Ovary (tissue), 3 donors: Measurements from ENCODE around the gene ABCG5.

Experiments
- POLR2A ChIP-seq: fragments of 450-650 bp; IDR thresholded peaks from one replicate; pipeline ENCODE4 v1.6.1; 2017; ENCODE audit warnings: antibody characterized with exemption, mild to moderate bottlenecking, moderate library complexity
- TF ChIP-seq, protein P1 (sequence below), 3 donors: fragments of 450-650 bp in 2 of 3; fragments of 200-600 bp in 1 of 3; IDR thresholded peaks; one replicate each; pipeline versions ENCODE4 v1.5.1 to v1.8.0; 2016 to 2022; ENCODE audit warnings: antibody characterized with exemption in 3 of 3, mild to moderate bottlenecking in 1 of 3
- donor health status: DM: no; HTN: no; CAD: no.

DNA sequence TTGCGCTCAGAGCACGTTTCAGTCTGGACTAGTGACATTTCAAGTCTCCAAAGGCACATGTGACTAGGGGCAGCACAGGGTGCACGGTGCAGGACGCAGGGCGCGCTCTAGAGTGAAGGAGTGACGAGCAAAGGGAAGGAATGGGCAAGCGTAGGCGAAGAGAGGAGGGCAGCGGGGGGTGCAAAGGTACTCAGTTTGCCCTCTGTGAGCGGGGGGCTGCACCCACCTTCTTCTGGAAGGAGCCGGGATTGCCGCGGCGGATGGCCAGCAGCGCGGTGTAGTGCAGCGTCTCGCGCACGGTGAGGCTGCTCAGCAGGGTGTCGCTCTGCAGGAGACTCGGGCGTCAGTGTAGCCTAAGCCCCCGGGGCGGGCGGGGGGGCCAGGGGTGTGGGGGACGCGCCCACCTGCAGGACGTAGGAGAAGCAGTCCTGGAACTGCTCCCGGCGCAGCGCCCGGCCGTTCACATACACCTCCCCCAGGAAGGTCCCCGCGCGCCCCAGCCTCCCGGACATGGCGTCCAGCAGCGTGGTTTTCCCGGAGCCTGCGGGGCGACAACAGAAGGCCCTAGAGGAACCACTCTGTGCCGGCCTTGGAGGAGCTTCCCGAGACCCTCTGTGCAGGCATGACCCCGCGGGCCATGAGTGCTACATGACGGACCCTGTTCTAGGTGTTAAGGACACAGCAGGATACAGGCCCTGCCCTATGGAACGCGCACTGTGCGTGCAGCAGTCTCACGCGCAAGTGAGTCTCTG lies 6.9 kb downstream of the ABCG5 start:
- TF ChIP-seq, protein P1, sequence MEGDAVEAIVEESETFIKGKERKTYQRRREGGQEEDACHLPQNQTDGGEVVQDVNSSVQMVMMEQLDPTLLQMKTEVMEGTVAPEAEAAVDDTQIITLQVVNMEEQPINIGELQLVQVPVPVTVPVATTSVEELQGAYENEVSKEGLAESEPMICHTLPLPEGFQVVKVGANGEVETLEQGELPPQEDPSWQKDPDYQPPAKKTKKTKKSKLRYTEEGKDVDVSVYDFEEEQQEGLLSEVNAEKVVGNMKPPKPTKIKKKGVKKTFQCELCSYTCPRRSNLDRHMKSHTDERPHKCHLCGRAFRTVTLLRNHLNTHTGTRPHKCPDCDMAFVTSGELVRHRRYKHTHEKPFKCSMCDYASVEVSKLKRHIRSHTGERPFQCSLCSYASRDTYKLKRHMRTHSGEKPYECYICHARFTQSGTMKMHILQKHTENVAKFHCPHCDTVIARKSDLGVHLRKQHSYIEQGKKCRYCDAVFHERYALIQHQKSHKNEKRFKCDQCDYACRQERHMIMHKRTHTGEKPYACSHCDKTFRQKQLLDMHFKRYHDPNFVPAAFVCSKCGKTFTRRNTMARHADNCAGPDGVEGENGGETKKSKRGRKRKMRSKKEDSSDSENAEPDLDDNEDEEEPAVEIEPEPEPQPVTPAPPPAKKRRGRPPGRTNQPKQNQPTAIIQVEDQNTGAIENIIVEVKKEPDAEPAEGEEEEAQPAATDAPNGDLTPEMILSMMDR (IDR thresholded peaks at IDR 0.05): no peak
- TF ChIP-seq POLR2A: no peak
